ENCODE data around the gene SYDE1.

- TF ChIP-seq POLR2A (IDR thresholded peaks at IDR 0.05; ENCODE audit: low read depth, low read length) (no peak), RAD21 (IDR thresholded peaks at IDR 0.05; ENCODE audit: low read length) (no peak)
Observed at GRCh38 chr19:15099017-15099582, 8.1 kb upstream of the SYDE1 start.

Measured in IMR-90 (cell line).